ENCODE results near the gene DNTTIP2.

GRCh38 chr1:93837961-93838360, 41.0 kb downstream of the DNTTIP2 start:
- TF ChIP-seq CTCF (IDR thresholded peaks at IDR 0.05) (no peak), POLR2A (IDR thresholded peaks at IDR 0.05) (no peak), POLR2AphosphoS5 (IDR thresholded peaks at IDR 0.05) (no peak), EP300 (IDR thresholded peaks at IDR 0.05; ENCODE audit: low read depth) (no peak)
